IPS DF 6.9 (cell line): Measurements from ENCODE around the gene NTMT1.

Source experiments
- DNase-seq: peaks from one replicate; pipeline ENCODE4 v3.0.0-alpha.2; 2013; ENCODE audit warnings: low read depth, low spot score
- H3K27ac ChIP-seq: one replicate; pipeline ENCODE4 v1.5.1; 2013; ENCODE audit warnings: low read length, control low read depth
- H3K27me3 ChIP-seq: 2 replicates; pipeline ENCODE4 v1.6.1; 2013; ENCODE audit warnings: mild to moderate bottlenecking, low read length; ENCODE audit not compliant: control insufficient read depth, insufficient read depth
- H3K36me3 ChIP-seq: 2 replicates; pipeline ENCODE4 v1.6.1; 2013; ENCODE audit warnings: low read length; ENCODE audit not compliant: control insufficient read depth, insufficient read depth
- H3K4me1 ChIP-seq: 2 replicates; pipeline ENCODE4 v1.6.1; 2013; ENCODE audit warnings: low read length; ENCODE audit not compliant: control insufficient read depth, insufficient read depth
- H3K4me3 ChIP-seq: 2 replicates; pipeline ENCODE4 v1.5.1; 2013; ENCODE audit warnings: mild to moderate bottlenecking, low read length
- H3K9me3 ChIP-seq: 2 replicates; pipeline ENCODE4 v1.6.1; 2013; ENCODE audit warnings: low read length, inconsistent platforms; ENCODE audit not compliant: control insufficient read depth, insufficient read depth
- WGBS: extraction: QIAGEN DNeasy Blood & Tissue Kit; methylation state at CpG from one replicate; pipeline ENCODE4 v1.1.7; 2013; ENCODE audit warnings: mixed read lengths, missing lambda C conversion rate; ENCODE audit not compliant: insufficient read length, insufficient coverage; 5-methylcytosine and 5-hydroxymethylcytosine counted together

Gene NTMT1

GRCh38 chr9:129627556-129628440 lies 1.8 kb downstream of the NTMT1 start:
- H3K36me3 ChIP-seq, result peaks cover 10% of the 10 kb centered on the region
- WGBS, result no CpG with 5 or more reads among the region's 12 CpGs
- no peaks in the 10 kb centered on the region for H3K27me3 ChIP-seq
- DNase-seq, result no peak
- peaks cover 6% of the 10 kb centered on the region; the same call in 1 of the 2 replicates for H3K4me1 ChIP-seq
- H3K4me3 ChIP-seq, result no peak overlapping the region
- H3K27ac ChIP-seq, result no peak overlapping the region
- no peaks in the 10 kb centered on the region for H3K9me3 ChIP-seq

- peaks cover 16% of the 10 kb centered on the region for H3K36me3 ChIP-seq
- no peak for DNase-seq
- no CpG with 5 or more reads among the region's 6 CpGs for WGBS
- H3K27me3 ChIP-seq, result no peaks in the 10 kb centered on the region
- H3K9me3 ChIP-seq, result no peaks in the 10 kb centered on the region
- no peak overlapping the region for H3K27ac ChIP-seq
- no peak overlapping the region for H3K4me3 ChIP-seq
- peaks cover 6% of the 10 kb centered on the region; the same call in 1 of the 2 replicates for H3K4me1 ChIP-seq
These were observed 2.7 kb downstream of the NTMT1 start for GRCh38 chr9:129628709-129629108.

GRCh38 chr9:129629251-129629820 lies 3.4 kb downstream of the NTMT1 start:
- H3K36me3 ChIP-seq, result peaks cover 21% of the 10 kb centered on the region
- no peaks in the 10 kb centered on the region for H3K9me3 ChIP-seq
- peaks cover 6% of the 10 kb centered on the region; the same call in 1 of the 2 replicates for H3K4me1 ChIP-seq
- H3K4me3 ChIP-seq, result no peak overlapping the region
- H3K27ac ChIP-seq, result no peak overlapping the region
- no peak for DNase-seq
- H3K27me3 ChIP-seq, result no peaks in the 10 kb centered on the region
- no CpG with 5 or more reads among the region's 8 CpGs for WGBS

- Histone ChIP-seq H3K4me1 (peaks cover 6% of the 10 kb centered on the region; the same call in 1 of the 2 replicates), H3K4me3 (no peak overlapping the region), H3K27me3 (no peaks in the 10 kb centered on the region), H3K9me3 (no peaks in the 10 kb centered on the region), H3K36me3 (peaks cover 36% of the 10 kb centered on the region), H3K27ac (no peak overlapping the region)
- WGBS, result no CpG with 5 or more reads among the region's 21 CpGs
- DNase-seq, result no peak
These were observed 5.2 kb downstream of the NTMT1 start for GRCh38 chr9:129630967-129631673.

- H3K36me3 ChIP-seq, result peaks cover 36% of the 10 kb centered on the region
- WGBS, result no CpG with 5 or more reads among the region's 19 CpGs
- no peak overlapping the region for H3K27ac ChIP-seq
These were observed 5.7 kb downstream of the NTMT1 start for GRCh38 chr9:129631674-129632129.

GRCh38 chr9:129632460-129632859 lies 6.5 kb downstream of the NTMT1 start:
- no peaks in the 10 kb centered on the region for H3K27me3 ChIP-seq
- H3K36me3 ChIP-seq, result peaks cover 41% of the 10 kb centered on the region
- no CpG with 5 or more reads among the region's 13 CpGs for WGBS
- no peaks in the 10 kb centered on the region for H3K9me3 ChIP-seq
- peaks cover 6% of the 10 kb centered on the region; the same call in 1 of the 2 replicates for H3K4me1 ChIP-seq
- H3K4me3 ChIP-seq, result no peak overlapping the region; the same call in 1 of the 2 replicates
- no peak overlapping the region for H3K27ac ChIP-seq
- no peak for DNase-seq

More at GRCh38 chr9:129631674-129632129, 5.7 kb downstream of the NTMT1 start:
- Histone ChIP-seq H3K27me3 (no peaks in the 10 kb centered on the region), H3K9me3 (no peaks in the 10 kb centered on the region), H3K4me3 (no peak overlapping the region), H3K4me1 (peaks cover 6% of the 10 kb centered on the region; the same call in 1 of the 2 replicates)
- DNase-seq, result no peak

- H3K4me3 ChIP-seq, result no peak overlapping the region
- H3K27me3 ChIP-seq, result no peaks in the 10 kb centered on the region
- H3K9me3 ChIP-seq, result no peaks in the 10 kb centered on the region
- no peak for DNase-seq
- H3K36me3 ChIP-seq, result peaks cover 40% of the 10 kb centered on the region
- no peak overlapping the region for H3K27ac ChIP-seq
- WGBS, result no CpG with 5 or more reads among the region's 4 CpGs
- H3K4me1 ChIP-seq, result peaks cover 2% of the 10 kb centered on the region; the same call in 1 of the 2 replicates
These were observed 7.2 kb downstream of the NTMT1 start for GRCh38 chr9:129633207-129633606.

- H3K9me3 ChIP-seq, result no peaks in the 10 kb centered on the region
- no CpG with 5 or more reads among the region's 13 CpGs for WGBS
- H3K36me3 ChIP-seq, result peaks cover 40% of the 10 kb centered on the region
- H3K27ac ChIP-seq, result no peak overlapping the region
- DNase-seq, result no peak
- no peaks in the 10 kb centered on the region for H3K27me3 ChIP-seq
- peaks cover 2% of the 10 kb centered on the region; the same call in 1 of the 2 replicates for H3K4me1 ChIP-seq
- H3K4me3 ChIP-seq, result no peak overlapping the region
These were observed 7.9 kb downstream of the NTMT1 start for GRCh38 chr9:129633848-129634247.

- peaks cover 2% of the 10 kb centered on the region; the same call in 1 of the 2 replicates for H3K4me1 ChIP-seq
- no peaks in the 10 kb centered on the region for H3K9me3 ChIP-seq
- no peak overlapping the region for H3K4me3 ChIP-seq
- DNase-seq, result no peak
- H3K27me3 ChIP-seq, result no peaks in the 10 kb centered on the region
- no peak overlapping the region for H3K27ac ChIP-seq
- H3K36me3 ChIP-seq, result peaks cover 45% of the 10 kb centered on the region
- no CpG with 5 or more reads among the region's 34 CpGs for WGBS
These were observed 9.4 kb downstream of the NTMT1 start for GRCh38 chr9:129635099-129636065.
